SK-N-SH treated with all-trans-retinoic acid at 6 μM for 48 hours (cell line): ENCODE measurements around the gene DOP1B.

Experiments used
- ATAC-seq: fragments of 200-7000 bp; cut with Tn5 transposase; 3 replicates; pipeline ENCODE4 v1.9.1; 2020; ENCODE audit warnings: mild to moderate bottlenecking, moderate library complexity
- ARNTL ChIP-seq: fragments of 450-650 bp; formaldehyde crosslinking; IDR thresholded peaks from 2 replicates; pipeline ENCODE4 v1.5.0; 2020; ENCODE audit warnings: low read depth, mild to moderate bottlenecking, moderate library complexity, borderline replicate concordance
- BACH2 ChIP-seq: fragments of 250-450 bp; sonication (Bioruptor Pico); IDR thresholded peaks from 2 replicates; pipeline ENCODE4 v1.9.0; 2021; ENCODE audit warnings: mild to moderate bottlenecking, borderline replicate concordance
- CREB5 ChIP-seq: fragments of 250-450 bp; sonication (Bioruptor Pico); IDR thresholded peaks from 2 replicates; pipeline ENCODE4 v1.5.1; 2020; ENCODE audit warnings: low read depth, mild to moderate bottlenecking, moderate library complexity
- CSDC2 ChIP-seq: fragments of 250-450 bp; sonication (Bioruptor Pico); IDR thresholded peaks from 2 replicates; pipeline ENCODE4 v1.5.0; 2020; ENCODE audit warnings: mild to moderate bottlenecking, moderate library complexity
- ESRRG ChIP-seq: fragments of 250-450 bp; sonication (Bioruptor Pico); IDR thresholded peaks from 2 replicates; pipeline ENCODE4 v1.6.1; 2021; ENCODE audit warnings: mild to moderate bottlenecking
- GLIS3 ChIP-seq: fragments of 250-450 bp; sonication (Bioruptor Pico); IDR thresholded peaks from 2 replicates; pipeline ENCODE4 v1.5.0; 2020; ENCODE audit warnings: mild to moderate bottlenecking, moderate library complexity
- ISL1 ChIP-seq: fragments of 250-450 bp; sonication (Bioruptor Pico); IDR thresholded peaks from 2 replicates; pipeline ENCODE4 v2.1.2; 2022; ENCODE audit warnings: mild to moderate bottlenecking, moderate library complexity
- OSR1 ChIP-seq: fragments of 250-450 bp; sonication (Bioruptor Pico); IDR thresholded peaks from 2 replicates; pipeline ENCODE4 v1.8.0; 2022; ENCODE audit warnings: moderate library complexity, mild to moderate bottlenecking, inconsistent platforms
- POU6F1 ChIP-seq: fragments of 250-450 bp; sonication (Bioruptor Pico); IDR thresholded peaks from 2 replicates; pipeline ENCODE4 v1.8.0; 2021; ENCODE audit warnings: low read depth, mild to moderate bottlenecking, moderate library complexity, borderline replicate concordance
- PPARA ChIP-seq: fragments of 250-450 bp; sonication (Bioruptor Pico); IDR thresholded peaks from 2 replicates; pipeline ENCODE4 v1.5.0; 2020; ENCODE audit warnings: mild to moderate bottlenecking, borderline replicate concordance
- RARB ChIP-seq: fragments of 250-450 bp; sonication (Bioruptor Pico); IDR thresholded peaks from 2 replicates; pipeline ENCODE4 v1.8.0; 2021; ENCODE audit warnings: mild to moderate bottlenecking, moderate library complexity
- SNAI2 ChIP-seq: fragments of 250-450 bp; sonication (Bioruptor Pico); IDR thresholded peaks from 2 replicates; pipeline ENCODE4 v1.5.0; 2020; ENCODE audit warnings: mild to moderate bottlenecking, moderate library complexity
- TCF4 ChIP-seq: fragments of 250-450 bp; sonication (Bioruptor Pico); IDR thresholded peaks from 2 replicates; pipeline ENCODE4 v1.8.0; 2021; ENCODE audit warnings: mild to moderate bottlenecking, moderate library complexity, borderline replicate concordance
- TOX ChIP-seq: fragments of 250-450 bp; sonication (Bioruptor Pico); IDR thresholded peaks from 2 replicates; pipeline ENCODE4 v1.8.0; 2021; ENCODE audit warnings: mild to moderate bottlenecking, moderate library complexity, borderline replicate concordance
- TSHZ2 ChIP-seq: fragments of 250-450 bp; sonication (Bioruptor Pico); IDR thresholded peaks from 2 replicates; pipeline ENCODE4 v1.5.0; 2020; ENCODE audit warnings: mild to moderate bottlenecking, moderate library complexity
- ZC3H10 ChIP-seq: fragments of 250-450 bp; sonication (Bioruptor Pico); IDR thresholded peaks from 2 replicates; pipeline ENCODE4 v1.5.1; 2021; ENCODE audit warnings: mild to moderate bottlenecking, moderate library complexity
- ZFP30 ChIP-seq: fragments of 450-650 bp; formaldehyde crosslinking; IDR thresholded peaks from 2 replicates; pipeline ENCODE4 v1.5.0; 2022; ENCODE audit warnings: mild to moderate bottlenecking, moderate library complexity
- ZNF565 ChIP-seq: fragments of 450-650 bp; formaldehyde crosslinking; conservative IDR thresholded peaks from 2 replicates; pipeline ENCODE4 v1.5.0; 2020; ENCODE audit warnings: low read depth, mild to moderate bottlenecking, moderate library complexity
- ZNF70 ChIP-seq: fragments of 450-650 bp; formaldehyde crosslinking; IDR thresholded peaks from 2 replicates; pipeline ENCODE4 v1.5.0; 2020; ENCODE audit warnings: mild to moderate bottlenecking, moderate library complexity
- ZNF8 ChIP-seq: fragments of 450-650 bp; formaldehyde crosslinking; IDR thresholded peaks from 2 replicates; pipeline ENCODE4 v1.5.0; 2020; ENCODE audit warnings: mild to moderate bottlenecking, moderate library complexity
- TF ChIP-seq, protein P1 (sequence below): fragments of 250-450 bp; sonication (Bioruptor Pico); IDR thresholded peaks from 2 replicates; pipeline ENCODE4 v1.8.0; 2020; ENCODE audit warnings: mild to moderate bottlenecking, moderate library complexity, borderline replicate concordance

DOP1B gene

GRCh38 chr21:36160850-36161178 lies 4.2 kb downstream of the DOP1B start:
- TF ChIP-seq ZNF565 (CRISPR knock-in tag) (no peak), CREB5 (CRISPR knock-in tag) (no peak), ZFP30 (CRISPR knock-in tag) (no peak), TSHZ2 (no peak), ARNTL (CRISPR knock-in tag) (no peak), SNAI2 (CRISPR knock-in tag) (no peak), ESRRG (no peak), TOX (no peak), ISL1 (CRISPR knock-in tag) (no peak), OSR1 (CRISPR knock-in tag) (no peak), POU6F1 (CRISPR knock-in tag) (no peak), ZNF8 (CRISPR knock-in tag) (no peak), GLIS3 (CRISPR knock-in tag) (no peak)
- TF ChIP-seq, protein P1, sequence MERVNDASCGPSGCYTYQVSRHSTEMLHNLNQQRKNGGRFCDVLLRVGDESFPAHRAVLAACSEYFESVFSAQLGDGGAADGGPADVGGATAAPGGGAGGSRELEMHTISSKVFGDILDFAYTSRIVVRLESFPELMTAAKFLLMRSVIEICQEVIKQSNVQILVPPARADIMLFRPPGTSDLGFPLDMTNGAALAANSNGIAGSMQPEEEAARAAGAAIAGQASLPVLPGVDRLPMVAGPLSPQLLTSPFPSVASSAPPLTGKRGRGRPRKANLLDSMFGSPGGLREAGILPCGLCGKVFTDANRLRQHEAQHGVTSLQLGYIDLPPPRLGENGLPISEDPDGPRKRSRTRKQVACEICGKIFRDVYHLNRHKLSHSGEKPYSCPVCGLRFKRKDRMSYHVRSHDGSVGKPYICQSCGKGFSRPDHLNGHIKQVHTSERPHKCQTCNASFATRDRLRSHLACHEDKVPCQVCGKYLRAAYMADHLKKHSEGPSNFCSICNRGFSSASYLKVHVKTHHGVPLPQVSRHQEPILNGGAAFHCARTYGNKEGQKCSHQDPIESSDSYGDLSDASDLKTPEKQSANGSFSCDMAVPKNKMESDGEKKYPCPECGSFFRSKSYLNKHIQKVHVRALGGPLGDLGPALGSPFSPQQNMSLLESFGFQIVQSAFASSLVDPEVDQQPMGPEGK: no peak
- no peak for ATAC-seq

- no peak for ATAC-seq
- TF ChIP-seq PPARA (no peak), RARB (CRISPR knock-in tag) (no peak), GLIS3 (CRISPR knock-in tag) (no peak), ZFP30 (CRISPR knock-in tag) (no peak), TSHZ2 (no peak), ZC3H10 (no peak), BACH2 (CRISPR knock-in tag) (no peak), CSDC2 (no peak), ZNF70 (CRISPR knock-in tag) (no peak), CREB5 (CRISPR knock-in tag) (no peak), ISL1 (CRISPR knock-in tag) (no peak), TCF4 (CRISPR knock-in tag) (no peak), ZNF565 (CRISPR knock-in tag) (no peak), TOX (no peak)
- TF ChIP-seq, protein P1: no peak
These were observed 6.0 kb downstream of the DOP1B start for GRCh38 chr21:36162631-36163030.
